H1 (cell line): ENCODE results near the gene CRHR2. TPM values are rescaled to one million over a fixed set of nuclear protein-coding genes. Genes with fewer than 3 reads are reported as not detected.

Experiments
- CTCF ChIA-PET: fragments of 300-600 bp; sonication (Branson Sonifier 250); formaldehyde crosslinking; loops from one replicate; lab custom pipeline; 2021; ENCODE audit not compliant: partially characterized antibody; lab: Charles Lee
- POLR2A ChIA-PET: fragments of 300-600 bp; sonication (Branson Sonifier 250); formaldehyde crosslinking; loops from one replicate; lab custom pipeline; 2021; ENCODE audit warnings: inconsistent platforms; ENCODE audit not compliant: partially characterized antibody; lab: Charles Lee
- DNase-seq, 2 experiments: peaks; one replicate each; pipeline versions ENCODE4 v3.0.0 to v3.0.0-alpha.2; 2010 to 2022; ENCODE audit warnings: low spot score in 2 of 2, low read depth in 1 of 2, mixed read lengths in 1 of 2
- FAIRE-seq: peaks from 2 replicates; lab custom pipeline; 2011; peaks lifted over from hg19 to GRCh38; lab: Jason Lieb, UNC
- H2AFZ ChIP-seq: 2 replicates; pipeline ENCODE4 v1.8.1; 2012; ENCODE audit warnings: low read length, inconsistent platforms
- H2AK5ac ChIP-seq: 2 replicates; pipeline ENCODE4 v1.6.1; 2013; ENCODE audit warnings: low read depth, low read length
- H2BK120ac ChIP-seq: replicated peaks from 2 replicates; pipeline ENCODE3; 2013; ENCODE audit warnings: low read depth, low read length, inconsistent platforms
- H2BK12ac ChIP-seq: 2 replicates; pipeline ENCODE4 v1.6.1; 2013; ENCODE audit warnings: low read depth, low read length
- H2BK15ac ChIP-seq: 2 replicates; pipeline ENCODE4 v1.6.1; 2013; ENCODE audit warnings: low read length
- H2BK20ac ChIP-seq: 2 replicates; pipeline ENCODE4 v1.6.1; 2013; ENCODE audit warnings: low read length
- H2BK5ac ChIP-seq: 2 replicates; pipeline ENCODE4 v1.6.1; 2013; ENCODE audit warnings: low read depth, low read length
- H3K14ac ChIP-seq: 2 replicates; pipeline ENCODE4 v1.6.1; 2013; ENCODE audit warnings: inconsistent platforms; ENCODE audit not compliant: insufficient read length
- H3K18ac ChIP-seq: 2 replicates; pipeline ENCODE4 v1.6.1; 2013; ENCODE audit warnings: low read length; ENCODE audit errors: extremely low read depth
- H3K23ac ChIP-seq: 2 replicates; pipeline ENCODE4 v1.6.1; 2013; ENCODE audit warnings: inconsistent platforms; ENCODE audit not compliant: insufficient read length
- H3K23me2 ChIP-seq: 2 replicates; pipeline ENCODE4 v1.6.1; 2013; ENCODE audit warnings: low read depth, low read length
- H3K27ac ChIP-seq: 2 replicates; pipeline ENCODE4 v1.6.1; 2011; ENCODE audit warnings: low read depth, low read length, inconsistent platforms
- H3K27me3 ChIP-seq, 4 experiments: replicated peaks in 1 of 4; 1 replicate in 1 of 4; 2 replicates in 3 of 4; pipeline versions ENCODE4 v1.6.1 to v1.8.1; 2011 to 2013; ENCODE audit warnings: low read length in 3 of 4, mild to moderate bottlenecking in 3 of 4, inconsistent platforms in 2 of 4, mixed read lengths in 2 of 4, moderate library complexity in 1 of 4; ENCODE audit not compliant: control insufficient read depth in 3 of 4, insufficient read depth in 3 of 4; ENCODE audit errors: extremely low read depth in 1 of 4
- H3K36me3 ChIP-seq, 4 experiments: 2 replicates each; pipeline versions ENCODE4 v1.6.1 to v1.8.1; 2011 to 2013; ENCODE audit warnings: mild to moderate bottlenecking in 4 of 4, low read length in 3 of 4, moderate library complexity in 2 of 4, control low read depth in 1 of 4, inconsistent platforms in 1 of 4; ENCODE audit not compliant: insufficient read depth in 4 of 4, control insufficient read depth in 2 of 4
- H3K4ac ChIP-seq: replicated peaks from 2 replicates; pipeline ENCODE3; 2013; ENCODE audit warnings: low read length, low read depth, mixed read lengths, inconsistent platforms; ENCODE audit not compliant: insufficient read length
- H3K4me1 ChIP-seq, 4 experiments: replicated peaks in 1 of 4; 1 replicate in 1 of 4; 2 replicates in 3 of 4; pipeline versions ENCODE4 v1.6.1 to v1.8.1; 2011 to 2013; ENCODE audit warnings: low read length in 3 of 4, inconsistent platforms in 2 of 4, mixed read lengths in 1 of 4; ENCODE audit not compliant: insufficient read depth in 4 of 4, control insufficient read depth in 3 of 4
- H3K4me2 ChIP-seq, 2 experiments: 2 replicates each; pipeline versions ENCODE4 v1.6.1 to v1.8.1; 2011 to 2013; ENCODE audit warnings: low read depth in 2 of 2, low read length in 2 of 2, control low read depth in 1 of 2, inconsistent platforms in 1 of 2, mild to moderate bottlenecking in 1 of 2; ENCODE audit not compliant: insufficient read depth in 1 of 2
- H3K4me3 ChIP-seq, 4 experiments: fragments of 200-600, 300-600 bp in 1 of 4; sonication (generic), shearing (Covaris generic), sonication (Bioruptor Twin) in 1 of 4; 2 replicates each; pipeline versions ENCODE4 v1.5.1 to v1.8.1; 2011 to 2016; ENCODE audit warnings: low read length in 4 of 4, low read depth in 3 of 4, control low read depth in 2 of 4, inconsistent platforms in 2 of 4, mild to moderate bottlenecking in 2 of 4, mixed read lengths in 1 of 4, moderate library complexity in 1 of 4; ENCODE audit not compliant: insufficient read depth in 2 of 4; ENCODE audit errors: extremely low read depth in 1 of 4
- H3K56ac ChIP-seq: replicated peaks from 2 replicates; pipeline ENCODE3; 2013; ENCODE audit warnings: low read depth, mild to moderate bottlenecking, mixed read lengths, low read length, inconsistent platforms; ENCODE audit not compliant: insufficient read length
- H3K79me1 ChIP-seq: 2 replicates; pipeline ENCODE4 v1.6.1; 2013; ENCODE audit warnings: low read depth, low read length, control low read depth
- H3K79me2 ChIP-seq, 2 experiments: 2 replicates each; pipeline versions ENCODE4 v1.6.1 to v1.8.1; 2012 to 2013; ENCODE audit warnings: low read length in 2 of 2, mild to moderate bottlenecking in 2 of 2, inconsistent platforms in 1 of 2; ENCODE audit not compliant: insufficient read depth in 2 of 2, control insufficient read depth in 1 of 2
- H3K9ac ChIP-seq, 4 experiments: replicated peaks in 1 of 4; 1 replicate in 1 of 4; 2 replicates in 3 of 4; pipeline versions ENCODE4 v1.6.1 to v1.8.1; 2011 to 2013; ENCODE audit warnings: low read depth in 3 of 4, low read length in 3 of 4, control low read depth in 2 of 4, mild to moderate bottlenecking in 2 of 4, moderate library complexity in 2 of 4, inconsistent platforms in 1 of 4; ENCODE audit errors: extremely low read depth in 1 of 4
- H3K9me3 ChIP-seq, 2 experiments: 2 replicates each; pipeline versions ENCODE4 v1.6.1 to v1.8.1; 2012 to 2013; ENCODE audit warnings: mild to moderate bottlenecking in 2 of 2, moderate library complexity in 2 of 2, control low read depth in 1 of 2, inconsistent platforms in 1 of 2, low read depth in 1 of 2, low read length in 1 of 2, mixed read lengths in 1 of 2; ENCODE audit not compliant: insufficient read depth in 2 of 2
- H4K20me1 ChIP-seq, 2 experiments: replicated peaks in 1 of 2; 2 replicates each; pipeline versions ENCODE3 to v1.8.1; 2011 to 2013; ENCODE audit warnings: inconsistent platforms in 2 of 2, low read length in 2 of 2, mild to moderate bottlenecking in 1 of 2; ENCODE audit not compliant: insufficient read depth in 2 of 2, control insufficient read depth in 1 of 2
- H4K5ac ChIP-seq: 2 replicates; pipeline ENCODE4 v1.6.1; 2013; ENCODE audit warnings: low read length, low read depth, mixed read lengths, inconsistent platforms; ENCODE audit not compliant: insufficient read length
- H4K8ac ChIP-seq: 2 replicates; pipeline ENCODE4 v1.8.0; 2013; ENCODE audit warnings: mild to moderate bottlenecking, moderate library complexity, low read length, inconsistent platforms; ENCODE audit not compliant: insufficient read depth; ENCODE audit errors: extremely low read depth
- H4K91ac ChIP-seq: replicated peaks from 2 replicates; pipeline ENCODE3; 2013; ENCODE audit warnings: low read length, mixed read lengths, inconsistent platforms; ENCODE audit not compliant: insufficient read length
- ATF2 ChIP-seq: IDR thresholded peaks from 2 replicates; pipeline ENCODE4 v1.6.1; 2012; ENCODE audit warnings: low read length, inconsistent platforms
- BACH1 ChIP-seq: IDR thresholded peaks from 2 replicates; pipeline ENCODE4 v1.6.1; 2012; ENCODE audit warnings: low read length, improper control_type of control experiment
- E2F6 ChIP-seq: IDR thresholded peaks from 2 replicates; pipeline ENCODE4 v1.6.1; 2012; ENCODE audit warnings: inconsistent platforms
- POU5F1 ChIP-seq: IDR thresholded peaks from 2 replicates; pipeline ENCODE4 v1.6.1; 2011; ENCODE audit warnings: low read depth, mild to moderate bottlenecking, low read length, moderate library complexity
- SAP30 ChIP-seq: fragments of 300-600 bp; sonication (generic); IDR thresholded peaks from 2 replicates; pipeline ENCODE4 v1.7.1; 2012; ENCODE audit warnings: low read length, moderate library complexity, mild to moderate bottlenecking, inconsistent platforms; ENCODE audit not compliant: insufficient read depth, insufficient replicate concordance
- SIRT6 ChIP-seq: IDR thresholded peaks from one replicate; pipeline ENCODE4 v1.7.1; 2012; ENCODE audit warnings: low read length, inconsistent platforms
- SP2 ChIP-seq: IDR thresholded peaks from 2 replicates; pipeline ENCODE4 v1.6.1; 2012; ENCODE audit warnings: mild to moderate bottlenecking, low read length, inconsistent platforms
- TBP ChIP-seq: IDR thresholded peaks from 2 replicates; pipeline ENCODE4 v1.6.1; 2011; ENCODE audit warnings: low read depth, low read length, improper control_type of control experiment
- YY1 ChIP-seq: IDR thresholded peaks from 2 replicates; pipeline ENCODE4 v1.6.1; 2011; ENCODE audit warnings: low read depth, mild to moderate bottlenecking, low read length
- WGBS, 2 experiments: shearing (Covaris generic) in 1 of 2; methylation state at CpG; one replicate each; pipeline versions ENCODE4 v1.1.6 to v1.1.7; 2013 to 2015; ENCODE audit warnings: low lambda C conversion rate in 2 of 2, mixed read lengths in 2 of 2, inconsistent platforms in 1 of 2, low coverage in 1 of 2, missing lambda C conversion rate in 1 of 2; ENCODE audit not compliant: insufficient replicate concordance in 2 of 2, insufficient coverage in 1 of 2, insufficient read length in 1 of 2; ENCODE audit errors: extremely low coverage in 1 of 2, missing lambda C conversion rate in 1 of 2; 5-methylcytosine and 5-hydroxymethylcytosine counted together
- polyA plus RNA-seq, 7 experiments: library from polyadenylated mRNA; depleted of rRNA in 3 of 7; stranded (reverse) in 5 of 7; unstranded in 2 of 7; fragments of >200 nt in 5 of 7; fragments of 200-250 nt in 2 of 7; gene quantifications; 1 replicate in 5 of 7; 2 replicates in 1 of 7; 4 replicates in 1 of 7; pipeline versions ENCODE4 v1.2.1 to v1.2.3, GENCODE V29; 2011 to 2013; ENCODE audit warnings: missing spikeins in 2 of 7, mixed read lengths in 2 of 7
- total RNA-seq: library from RNA; stranded (reverse); fragmentation: NEBNext Ultra II Directional; extraction: Animal tissue kit (Norgen Biotek cat#: 25700); gene quantifications from 2 replicates; pipeline ENCODE4 v1.2.1, GENCODE V29; 2021

CRHR2 gene
- total and polyA plus RNA-seq, 2 of the 8 experiments (the other 6 are each of a cell fraction or from before 2014, with no cell fraction given), result 0.37 to 1.3 TPM

- Histone ChIP-seq H4K20me1 (no peaks in the 10 kb centered on the region), H4K91ac (no peak overlapping the region), H2BK20ac (no peak overlapping the region), H3K4me1 (no peaks in the 10 kb centered on the region; a peak in 1 of 7 replicates), H3K27me3 (no peaks in the 10 kb centered on the region), H2AK5ac (no peak overlapping the region), H3K79me2 (no peaks in the 10 kb centered on the region), H2AFZ (no peak overlapping the region), H3K23ac (no peak overlapping the region), H3K56ac (no peak overlapping the region), H3K4me2 (no peak overlapping the region), H3K18ac (no peak overlapping the region), H3K9me3 (no peaks in the 10 kb centered on the region), H3K23me2 (no peaks in the 10 kb centered on the region), H3K14ac (no peak overlapping the region), H3K9ac (no peak overlapping the region), H3K79me1 (no peaks in the 10 kb centered on the region), H2BK15ac (no peak overlapping the region), H2BK12ac (peak overlapping the region; percentile 75; the same call in 1 of the 2 replicates), H3K4ac (no peak overlapping the region), H4K5ac (no peak overlapping the region), H2BK120ac (no peak overlapping the region), H3K27ac (no peak overlapping the region), H4K8ac (no peak overlapping the region), H3K36me3 (no peaks in the 10 kb centered on the region), H3K4me3 (no peak overlapping the region), H2BK5ac (peak overlapping the region; percentile 40; the same call in 1 of the 2 replicates)
- no peak for TF ChIP-seq YY1
- TF ChIP-seq BACH1, result no peak
- no peak for TF ChIP-seq SIRT6
- TF ChIP-seq TBP, result no peak
- no peak for TF ChIP-seq E2F6
- no peak for TF ChIP-seq SAP30
- no peak for TF ChIP-seq ATF2
- TF ChIP-seq SP2, result no peak
- TF ChIP-seq POU5F1, result no peak
- ChIA-PET CTCF (interaction anchor here (0.8 to 2.9 kb wide), 11 partner anchors 8 to 82 kb away, joined by 3 to 13 read pairs (median 3); partner anchors contain the start of gene CRHR2), POLR2A (interaction anchor here (0.9 to 1.5 kb wide), 2 partner anchors 10 to 15 kb away, joined by 3 read pairs; no protein-coding TSS in a partner anchor)
- WGBS, 2 experiments, result 86% methylated on average over 4 of the region's 4 CpGs; no CpG with 5 or more reads in 1 of the 2 experiments
- FAIRE-seq (no peak), DNase-seq (no peak)
Measured at GRCh38 chr7:30708412-30708811, 26.2 kb upstream of the CRHR2 start.
